SK-N-SH (cell line): ENCODE measurements around the gene DUSP10. TPM values are rescaled to one million over a fixed set of nuclear protein-coding genes. Genes with fewer than 3 reads are reported as not detected.

Experiments
- CTCF ChIA-PET: fragments of 300-600, 350-600 bp; formaldehyde crosslinking; extraction: SDS; loops from one replicate; lab custom pipeline; 2021; lab: Yijun Ruan, JAX
- POLR2A ChIA-PET: fragments of 350-600 bp; sonication (Branson Sonifier 250); formaldehyde crosslinking; extraction: SDS; loops from one replicate; lab custom pipeline; 2020; ENCODE audit warnings: antibody characterized with exemption, inconsistent platforms; lab: Yijun Ruan, JAX
- DNase-seq: peaks from one replicate; pipeline ENCODE4 v3.0.0; 2012
- H2AFZ ChIP-seq: fragments of 200-600 bp; sonication (generic); 2 replicates; pipeline ENCODE4 v1.8.1; 2016; ENCODE audit warnings: antibody characterized with exemption, mild to moderate bottlenecking, low read depth
- H3F3A ChIP-seq: fragments of 200-600 bp; sonication (generic); replicated peaks from 2 replicates; pipeline ENCODE3; 2016; ENCODE audit warnings: antibody characterized with exemption, mild to moderate bottlenecking; ENCODE audit not compliant: insufficient read depth
- H3K27ac ChIP-seq, 2 experiments: fragments of 200-500 bp in 1 of 2; fragments of 200-600 bp in 1 of 2; sonication (Bioruptor generic) in 1 of 2; sonication (generic), shearing (Covaris generic) in 1 of 2; 2 replicates each; pipeline versions ENCODE4 v1.5.1 to v1.6.1; 2014 to 2016; ENCODE audit warnings: low read depth in 2 of 2, inconsistent platforms in 1 of 2, low read length in 1 of 2, mild to moderate bottlenecking in 1 of 2, mixed read lengths in 1 of 2
- H3K27me3 ChIP-seq: fragments of 200-600 bp; sonication (generic), shearing (Covaris generic); 2 replicates; pipeline ENCODE4 v1.6.1; 2016; ENCODE audit warnings: mixed run types; ENCODE audit not compliant: insufficient read depth
- H3K36me3 ChIP-seq, 2 experiments: fragments of 200-500 bp in 1 of 2; fragments of 200-600 bp in 1 of 2; sonication (Bioruptor generic) in 1 of 2; sonication (generic) in 1 of 2; replicated peaks in 1 of 2; 2 replicates each; pipeline versions ENCODE3 to v1.5.1; 2014 to 2016; ENCODE audit warnings: low read length in 1 of 2, mild to moderate bottlenecking in 1 of 2; ENCODE audit not compliant: insufficient read depth in 2 of 2, control insufficient read depth in 1 of 2
- H3K4me1 ChIP-seq, 2 experiments: fragments of 200-500 bp in 1 of 2; fragments of 200-600 bp in 1 of 2; sonication (Bioruptor generic) in 1 of 2; sonication (generic), shearing (Covaris generic) in 1 of 2; 2 replicates each; pipeline versions ENCODE4 v1.5.1 to v1.6.1; 2014 to 2016; ENCODE audit warnings: low read depth in 1 of 2, low read length in 1 of 2, mixed run types in 1 of 2; ENCODE audit not compliant: insufficient read depth in 2 of 2, control insufficient read depth in 1 of 2
- H3K4me2 ChIP-seq: fragments of 200-600 bp; sonication (generic), shearing (Covaris generic); 2 replicates; pipeline ENCODE4 v1.6.1; 2017; ENCODE audit warnings: mixed run types
- H3K4me3 ChIP-seq, 2 experiments: fragments of 200-500 bp in 1 of 2; fragments of 200-600 bp in 1 of 2; sonication (Bioruptor generic) in 1 of 2; sonication (generic), shearing (Covaris generic) in 1 of 2; 2 replicates each; pipeline versions ENCODE4 v1.5.1 to v1.8.1; 2014 to 2016; ENCODE audit warnings: low read depth in 2 of 2, inconsistent platforms in 1 of 2, low read length in 1 of 2, mild to moderate bottlenecking in 1 of 2, mixed read lengths in 1 of 2, moderate library complexity in 1 of 2
- H3K79me2 ChIP-seq: fragments of 200-600 bp; sonication (generic); 2 replicates; pipeline ENCODE4 v1.8.1; 2017; ENCODE audit warnings: mild to moderate bottlenecking; ENCODE audit not compliant: insufficient read depth
- H3K9ac ChIP-seq: fragments of 200-600 bp; sonication (generic); 2 replicates; pipeline ENCODE4 v1.6.1; 2017; ENCODE audit warnings: mixed run types
- H3K9me2 ChIP-seq: fragments of 200-600 bp; sonication (generic); 2 replicates; pipeline ENCODE4 v1.6.1; 2017; ENCODE audit warnings: mixed run types
- H3K9me3 ChIP-seq: fragments of 200-600 bp; sonication (generic); 2 replicates; pipeline ENCODE4 v1.6.1; 2017; ENCODE audit warnings: mixed run types, mild to moderate bottlenecking, moderate library complexity
- H4K20me1 ChIP-seq: fragments of 200-600 bp; sonication (generic); 2 replicates; pipeline ENCODE4 v1.6.1; 2017; ENCODE audit warnings: mild to moderate bottlenecking, mixed run types; ENCODE audit not compliant: insufficient read depth
- EP300 ChIP-seq, 2 experiments: IDR thresholded peaks; 2 replicates each; pipeline versions ENCODE4 v1.4.0 to v1.6.1; 2012; ENCODE audit warnings: borderline replicate concordance in 1 of 2, low read depth in 1 of 2, low read length in 1 of 2
- EZH2phosphoT487 ChIP-seq: fragments of 200-600 bp; sonication (generic); IDR thresholded peaks from 2 replicates; pipeline ENCODE4 v1.6.1; 2017; ENCODE audit warnings: low read depth, mixed run types, mild to moderate bottlenecking, antibody characterized with exemption, moderate library complexity, borderline replicate concordance
- FOSL2 ChIP-seq: IDR thresholded peaks from 2 replicates; pipeline ENCODE4 v1.4.0; 2012; ENCODE audit warnings: low read depth, mild to moderate bottlenecking, moderate library complexity, borderline replicate concordance
- FOXJ3 ChIP-seq: sonication (generic); formaldehyde crosslinking; IDR thresholded peaks from 2 replicates; pipeline ENCODE4 v1.5.1; 2020; ENCODE audit warnings: mild to moderate bottlenecking, missing genetic modification reagents
- MEF2A ChIP-seq: IDR thresholded peaks from 2 replicates; pipeline ENCODE4 v1.4.0; 2012; ENCODE audit warnings: low read depth, borderline replicate concordance
- MXI1 ChIP-seq: IDR thresholded peaks from 2 replicates; pipeline ENCODE4 v1.6.1; 2012; ENCODE audit warnings: mild to moderate bottlenecking, low read depth, low read length, improper control_type of control experiment
- NFIC ChIP-seq: IDR thresholded peaks from 2 replicates; pipeline ENCODE4 v1.4.0; 2012; ENCODE audit warnings: borderline replicate concordance
- NRF1 ChIP-seq: IDR thresholded peaks from 2 replicates; pipeline ENCODE4 v1.6.1; 2012; ENCODE audit warnings: low read depth, mild to moderate bottlenecking, low read length
- POLR2AphosphoS5 ChIP-seq: IDR thresholded peaks from 2 replicates; pipeline ENCODE4 v1.6.1; 2012; ENCODE audit warnings: low read depth, low read length
- RFX5 ChIP-seq: IDR thresholded peaks from 2 replicates; pipeline ENCODE4 v1.6.1; 2012; ENCODE audit warnings: mild to moderate bottlenecking, improper control_type of control experiment, low read length
- SMC3 ChIP-seq: IDR thresholded peaks from 2 replicates; pipeline ENCODE4 v1.6.1; 2012; ENCODE audit warnings: low read depth, low read length, improper control_type of control experiment
- TEAD4 ChIP-seq: IDR thresholded peaks from 2 replicates; pipeline ENCODE4 v1.4.0; 2012; ENCODE audit warnings: mild to moderate bottlenecking, borderline replicate concordance; ENCODE audit not compliant: insufficient read depth
- YY1 ChIP-seq: IDR thresholded peaks from 2 replicates; pipeline ENCODE4 v1.4.0; 2012; ENCODE audit warnings: low read depth, mild to moderate bottlenecking
- WGBS: methylation state at CpG from one replicate; pipeline ENCODE4 v1.1.6; 2017; ENCODE audit warnings: low lambda C conversion rate; 5-methylcytosine and 5-hydroxymethylcytosine counted together
- polyA plus RNA-seq, 3 experiments: library from polyadenylated mRNA; depleted of rRNA; stranded (reverse); fragments of >200 nt; gene quantifications; 2 replicates each; pipeline ENCODE4 v1.2.3, GENCODE V29; 2012
- TF ChIP-seq, protein P1 (sequence below): fragments of 150-350 bp; IDR thresholded peaks from 2 replicates; pipeline ENCODE4 v1.6.1; 2016; ENCODE audit warnings: mild to moderate bottlenecking, low read depth, low read length
- TF ChIP-seq, protein P2 (sequence below): fragments of 200-600 bp; sonication (generic); IDR thresholded peaks from 2 replicates; pipeline ENCODE4 v1.6.1; 2017; ENCODE audit warnings: antibody characterized with exemption, mild to moderate bottlenecking, moderate library complexity
- TF ChIP-seq, protein P3 (sequence below): IDR thresholded peaks from 2 replicates; pipeline ENCODE4 v1.6.1; 2012; ENCODE audit warnings: mild to moderate bottlenecking, low read depth, low read length, moderate library complexity
- TF ChIP-seq, protein P4 (sequence below): IDR thresholded peaks from 2 replicates; pipeline ENCODE4; 2012

The DUSP10 gene
- polyA plus RNA-seq, 1 of the 3 experiments (the other 2 are of a cell fraction): 6.4 TPM

DNA sequence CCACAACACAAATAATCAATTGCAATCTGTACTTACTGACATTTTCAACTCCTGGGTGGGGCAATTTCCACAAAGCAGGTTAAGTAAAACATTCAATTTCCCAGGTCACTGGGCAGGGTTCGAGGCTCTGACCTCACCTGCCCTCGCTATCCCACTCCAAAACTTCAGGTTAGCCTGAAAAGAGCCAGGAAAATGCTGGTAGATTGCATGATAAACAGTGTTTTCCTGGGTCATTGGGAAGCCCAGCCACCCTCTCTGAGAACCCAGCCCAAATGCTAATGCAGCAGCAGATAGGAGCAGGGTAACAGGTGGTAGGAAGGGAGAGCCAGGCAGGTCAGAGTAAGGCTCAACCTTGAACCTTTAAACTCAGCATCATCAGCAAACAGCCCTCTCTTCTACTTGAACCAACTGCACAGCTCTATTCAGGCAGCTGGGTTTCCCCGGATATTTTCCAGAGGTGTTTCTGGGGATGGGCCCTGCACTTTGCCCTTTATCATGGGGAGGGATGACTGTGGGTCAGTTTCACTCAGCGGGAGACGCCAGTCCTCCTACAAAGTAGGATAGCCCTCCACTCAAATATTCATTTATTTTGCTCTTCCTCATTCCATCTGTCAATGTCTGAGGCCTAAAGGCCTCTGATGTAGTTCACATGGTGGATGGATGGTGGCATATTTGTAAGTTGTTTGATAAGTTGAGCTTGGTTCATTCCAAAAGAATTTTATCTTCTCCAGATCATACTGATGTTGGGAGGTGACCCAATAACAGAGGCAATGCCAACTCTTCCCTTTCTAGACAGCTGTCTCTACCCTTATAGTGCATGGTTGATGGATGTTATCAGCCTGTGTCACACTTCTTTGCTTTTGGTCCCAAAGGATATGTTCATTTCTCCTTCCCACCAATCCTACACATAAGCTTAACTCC is 65.7 kb downstream of the DUSP10 start:
- no peaks in the 10 kb centered on the region for H3F3A ChIP-seq
- H3K4me3 ChIP-seq: no peak overlapping the region
- no peaks in the 10 kb centered on the region for H3K36me3 ChIP-seq
- no peak overlapping the region for H3K27ac ChIP-seq
- no peak for DNase-seq
- no peaks in the 10 kb centered on the region for H3K4me1 ChIP-seq
- H2AFZ ChIP-seq: no peak overlapping the region
- WGBS: 79% methylated on average over 5 of the region's 5 CpGs
- ChIA-PET POLR2A (no interaction called here), CTCF (no interaction called here)
- H3K27me3 ChIP-seq: no peaks in the 10 kb centered on the region
- H4K20me1 ChIP-seq: no peaks in the 10 kb centered on the region
- H3K4me2 ChIP-seq: no peak overlapping the region
- no peaks in the 10 kb centered on the region for H3K9me3 ChIP-seq
- TF ChIP-seq TEAD4 (no peak), MXI1 (no peak), MEF2A (no peak), NRF1 (no peak), RFX5 (no peak)
- TF ChIP-seq, protein P1, sequence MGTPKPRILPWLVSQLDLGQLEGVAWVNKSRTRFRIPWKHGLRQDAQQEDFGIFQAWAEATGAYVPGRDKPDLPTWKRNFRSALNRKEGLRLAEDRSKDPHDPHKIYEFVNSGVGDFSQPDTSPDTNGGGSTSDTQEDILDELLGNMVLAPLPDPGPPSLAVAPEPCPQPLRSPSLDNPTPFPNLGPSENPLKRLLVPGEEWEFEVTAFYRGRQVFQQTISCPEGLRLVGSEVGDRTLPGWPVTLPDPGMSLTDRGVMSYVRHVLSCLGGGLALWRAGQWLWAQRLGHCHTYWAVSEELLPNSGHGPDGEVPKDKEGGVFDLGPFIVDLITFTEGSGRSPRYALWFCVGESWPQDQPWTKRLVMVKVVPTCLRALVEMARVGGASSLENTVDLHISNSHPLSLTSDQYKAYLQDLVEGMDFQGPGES: no peak
- TF ChIP-seq, protein P2, sequence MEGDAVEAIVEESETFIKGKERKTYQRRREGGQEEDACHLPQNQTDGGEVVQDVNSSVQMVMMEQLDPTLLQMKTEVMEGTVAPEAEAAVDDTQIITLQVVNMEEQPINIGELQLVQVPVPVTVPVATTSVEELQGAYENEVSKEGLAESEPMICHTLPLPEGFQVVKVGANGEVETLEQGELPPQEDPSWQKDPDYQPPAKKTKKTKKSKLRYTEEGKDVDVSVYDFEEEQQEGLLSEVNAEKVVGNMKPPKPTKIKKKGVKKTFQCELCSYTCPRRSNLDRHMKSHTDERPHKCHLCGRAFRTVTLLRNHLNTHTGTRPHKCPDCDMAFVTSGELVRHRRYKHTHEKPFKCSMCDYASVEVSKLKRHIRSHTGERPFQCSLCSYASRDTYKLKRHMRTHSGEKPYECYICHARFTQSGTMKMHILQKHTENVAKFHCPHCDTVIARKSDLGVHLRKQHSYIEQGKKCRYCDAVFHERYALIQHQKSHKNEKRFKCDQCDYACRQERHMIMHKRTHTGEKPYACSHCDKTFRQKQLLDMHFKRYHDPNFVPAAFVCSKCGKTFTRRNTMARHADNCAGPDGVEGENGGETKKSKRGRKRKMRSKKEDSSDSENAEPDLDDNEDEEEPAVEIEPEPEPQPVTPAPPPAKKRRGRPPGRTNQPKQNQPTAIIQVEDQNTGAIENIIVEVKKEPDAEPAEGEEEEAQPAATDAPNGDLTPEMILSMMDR: no peak
- H3K9ac ChIP-seq: no peak overlapping the region
- no peaks in the 10 kb centered on the region for H3K9me2 ChIP-seq
- H3K79me2 ChIP-seq: no peaks in the 10 kb centered on the region

DNA sequence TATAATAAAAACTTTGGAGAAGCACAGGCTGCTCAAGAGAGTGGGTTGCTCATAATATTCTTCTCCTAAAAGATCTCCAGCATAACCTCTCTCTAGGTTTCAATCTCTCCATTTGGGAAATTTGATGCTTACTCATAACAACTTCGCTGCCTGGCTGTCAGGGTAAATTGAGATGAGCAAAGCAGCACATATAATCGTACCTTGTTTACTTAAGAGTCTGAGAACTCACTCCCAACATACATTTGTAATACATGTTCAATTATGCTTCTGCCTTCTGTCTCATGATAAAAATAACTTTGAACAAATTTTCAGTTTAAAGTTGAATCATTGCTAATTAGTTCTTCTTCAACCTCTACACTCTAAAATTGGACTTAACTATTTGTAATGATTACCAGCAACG is 68.9 kb downstream of the DUSP10 start:
- ChIA-PET CTCF (no interaction called here), POLR2A (no interaction called here)
- H3K4me2 ChIP-seq: no peak overlapping the region
- H3K27ac ChIP-seq: no peak overlapping the region
- H3K4me1 ChIP-seq: no peaks in the 10 kb centered on the region
- no peaks in the 10 kb centered on the region for H3K27me3 ChIP-seq
- DNase-seq: no peak
- no peaks in the 10 kb centered on the region for H3K9me3 ChIP-seq
- H3K79me2 ChIP-seq: no peaks in the 10 kb centered on the region
- no peak overlapping the region for H3K4me3 ChIP-seq
- no peaks in the 10 kb centered on the region for H3F3A ChIP-seq
- no peaks in the 10 kb centered on the region for H3K9me2 ChIP-seq
- no peaks in the 10 kb centered on the region for H4K20me1 ChIP-seq
- no peak overlapping the region for H3K9ac ChIP-seq
- H3K36me3 ChIP-seq: no peaks in the 10 kb centered on the region
- WGBS: 53% methylated on average over 3 of the region's 3 CpGs
- H2AFZ ChIP-seq: no peak overlapping the region
- TF ChIP-seq MEF2A (no peak), FOXJ3 (CRISPR knock-in tag) (no peak), POLR2AphosphoS5 (no peak), YY1 (no peak), RFX5 (no peak), EZH2phosphoT487 (no peak), EP300 (IDR thresholded peaks at IDR 0.05; ENCODE audit: borderline replicate concordance in 1 of 2, low read depth in 1 of 2, low read length in 1 of 2) (no peak), FOSL2 (no peak), NFIC (no peak), SMC3 (no peak)
- TF ChIP-seq, protein P3, sequence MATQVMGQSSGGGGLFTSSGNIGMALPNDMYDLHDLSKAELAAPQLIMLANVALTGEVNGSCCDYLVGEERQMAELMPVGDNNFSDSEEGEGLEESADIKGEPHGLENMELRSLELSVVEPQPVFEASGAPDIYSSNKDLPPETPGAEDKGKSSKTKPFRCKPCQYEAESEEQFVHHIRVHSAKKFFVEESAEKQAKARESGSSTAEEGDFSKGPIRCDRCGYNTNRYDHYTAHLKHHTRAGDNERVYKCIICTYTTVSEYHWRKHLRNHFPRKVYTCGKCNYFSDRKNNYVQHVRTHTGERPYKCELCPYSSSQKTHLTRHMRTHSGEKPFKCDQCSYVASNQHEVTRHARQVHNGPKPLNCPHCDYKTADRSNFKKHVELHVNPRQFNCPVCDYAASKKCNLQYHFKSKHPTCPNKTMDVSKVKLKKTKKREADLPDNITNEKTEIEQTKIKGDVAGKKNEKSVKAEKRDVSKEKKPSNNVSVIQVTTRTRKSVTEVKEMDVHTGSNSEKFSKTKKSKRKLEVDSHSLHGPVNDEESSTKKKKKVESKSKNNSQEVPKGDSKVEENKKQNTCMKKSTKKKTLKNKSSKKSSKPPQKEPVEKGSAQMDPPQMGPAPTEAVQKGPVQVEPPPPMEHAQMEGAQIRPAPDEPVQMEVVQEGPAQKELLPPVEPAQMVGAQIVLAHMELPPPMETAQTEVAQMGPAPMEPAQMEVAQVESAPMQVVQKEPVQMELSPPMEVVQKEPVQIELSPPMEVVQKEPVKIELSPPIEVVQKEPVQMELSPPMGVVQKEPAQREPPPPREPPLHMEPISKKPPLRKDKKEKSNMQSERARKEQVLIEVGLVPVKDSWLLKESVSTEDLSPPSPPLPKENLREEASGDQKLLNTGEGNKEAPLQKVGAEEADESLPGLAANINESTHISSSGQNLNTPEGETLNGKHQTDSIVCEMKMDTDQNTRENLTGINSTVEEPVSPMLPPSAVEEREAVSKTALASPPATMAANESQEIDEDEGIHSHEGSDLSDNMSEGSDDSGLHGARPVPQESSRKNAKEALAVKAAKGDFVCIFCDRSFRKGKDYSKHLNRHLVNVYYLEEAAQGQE: no peak
- TF ChIP-seq, protein P4, sequence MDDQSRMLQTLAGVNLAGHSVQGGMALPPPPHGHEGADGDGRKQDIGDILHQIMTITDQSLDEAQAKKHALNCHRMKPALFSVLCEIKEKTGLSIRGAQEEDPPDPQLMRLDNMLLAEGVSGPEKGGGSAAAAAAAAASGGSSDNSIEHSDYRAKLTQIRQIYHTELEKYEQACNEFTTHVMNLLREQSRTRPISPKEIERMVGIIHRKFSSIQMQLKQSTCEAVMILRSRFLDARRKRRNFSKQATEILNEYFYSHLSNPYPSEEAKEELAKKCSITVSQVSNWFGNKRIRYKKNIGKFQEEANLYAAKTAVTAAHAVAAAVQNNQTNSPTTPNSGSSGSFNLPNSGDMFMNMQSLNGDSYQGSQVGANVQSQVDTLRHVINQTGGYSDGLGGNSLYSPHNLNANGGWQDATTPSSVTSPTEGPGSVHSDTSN: no peak
